NCI-H2107 (cell line): ENCODE results near the gene HNRNPK.

ENCODE experiments used
- DNase-seq: peaks from one replicate; lab custom pipeline; 2025; lab: John Stamatoyannopoulos, UW

HNRNPK gene

GRCh38 chr9:83932851-83933250, 47.2 kb downstream of the HNRNPK start:
- DNase-seq: no peak

GRCh38 chr9:83932011-83932410, 48.0 kb downstream of the HNRNPK start:
- no peak for DNase-seq

GRCh38 chr9:83930881-83931280, 49.1 kb downstream of the HNRNPK start:
- no peak for DNase-seq

GRCh38 chr9:83927591-83927990, 52.4 kb downstream of the HNRNPK start:
- DNase-seq: no peak

- peak; percentile 91 for DNase-seq
Measured at GRCh38 chr9:83920927-83921707, 58.9 kb downstream of the HNRNPK start, which contains the start of gene KIF27. Gene KIF27, minus strand, starts transcription at chr9:83921432. Its CDS starts 5,841 bp downstream, at chr9:83915591.

DNA sequence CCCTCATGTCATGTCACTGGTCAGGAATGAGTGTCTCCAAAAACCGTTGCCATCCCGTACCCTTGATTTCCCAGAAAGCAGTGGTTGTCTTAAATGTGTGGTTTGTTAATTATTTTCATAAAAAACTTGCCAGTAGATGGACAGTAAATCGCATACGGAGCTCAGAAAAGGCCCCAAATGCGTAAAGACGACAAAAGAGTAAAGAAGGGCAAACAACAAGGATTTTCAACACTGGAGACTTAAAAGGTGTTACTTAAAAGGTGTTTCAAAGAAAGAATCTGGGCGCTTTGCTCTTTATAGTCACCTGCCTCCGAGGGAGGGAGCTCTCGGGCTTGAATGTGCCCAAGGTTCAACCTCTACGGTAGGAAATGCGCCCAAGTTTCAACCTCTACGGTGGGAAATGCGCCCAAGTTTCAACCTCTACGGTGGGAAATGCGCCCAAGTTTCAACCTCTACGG, 59.5 kb downstream of the HNRNPK start:
- DNase-seq: peak; percentile 51

DNA sequence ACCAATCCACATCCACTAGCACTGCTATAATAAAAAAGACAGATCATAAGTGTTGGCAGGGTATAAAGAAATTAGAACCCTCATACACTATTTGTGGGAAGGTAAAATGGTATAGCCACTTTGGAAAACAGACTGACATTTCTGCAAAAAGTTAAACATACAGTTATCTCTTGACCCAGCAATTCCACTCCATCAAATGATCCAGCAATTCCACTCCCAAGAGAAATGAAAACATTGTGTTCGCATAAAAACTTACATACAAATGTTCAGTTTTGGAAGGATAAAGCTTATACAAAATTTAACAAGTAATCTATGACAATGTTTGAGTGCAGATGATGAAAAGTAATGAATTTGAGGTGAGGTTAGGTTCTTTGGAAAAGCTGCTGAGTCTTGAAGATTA, 60.9 kb downstream of the HNRNPK start:
- DNase-seq: no peak
